Fibroblast of lung (primary cell): ENCODE data around the gene GALNT18. TPM values are rescaled to one million over a fixed set of nuclear protein-coding genes. Genes with fewer than 3 reads are reported as not detected.
"Not testable (repeated sequence)": the region's sequence is repeated elsewhere in the genome, so short reads cannot be mapped to it uniquely, and the experiment has no call there.

Experiments
- DNase-seq, 2 donors: peaks; one replicate each; pipeline versions ENCODE4 v3.0.0 to v3.0.0-alpha.2; 2010; ENCODE audit warnings: low read depth in 2 of 2
- H2AFZ ChIP-seq: 2 replicates; pipeline ENCODE4 v1.5.1; 2012; ENCODE audit warnings: low read length, control low read depth, inconsistent platforms
- H3K27ac ChIP-seq: 2 replicates; pipeline ENCODE4 v1.5.1; 2011; ENCODE audit warnings: low read length, control low read depth; ENCODE audit not compliant: insufficient read depth
- H3K27me3 ChIP-seq: 2 replicates; pipeline ENCODE4 v1.5.1; 2011; ENCODE audit warnings: mild to moderate bottlenecking, low read length; ENCODE audit not compliant: control insufficient read depth, insufficient read depth
- H3K36me3 ChIP-seq: 2 replicates; pipeline ENCODE4 v1.5.1; 2011; ENCODE audit warnings: low read length; ENCODE audit not compliant: control insufficient read depth, insufficient read depth
- H3K4me1 ChIP-seq: 2 replicates; pipeline ENCODE4 v1.5.1; 2011; ENCODE audit warnings: low read length; ENCODE audit not compliant: control insufficient read depth, insufficient read depth; ENCODE audit errors: extremely low read depth
- H3K4me2 ChIP-seq: 2 replicates; pipeline ENCODE4 v1.5.1; 2011; ENCODE audit warnings: low read length, control low read depth; ENCODE audit not compliant: insufficient read depth; ENCODE audit errors: extremely low read depth
- H3K4me3 ChIP-seq, 4 experiments: fragments of 200-600 bp in 1 of 4; sonication (generic) in 1 of 4; replicated peaks in 1 of 4; 2 replicates each; pipeline ENCODE4 v1.5.1; 2011 to 2016; ENCODE audit warnings: low read length in 4 of 4, low read depth in 3 of 4, mild to moderate bottlenecking in 3 of 4, control low read depth in 2 of 4, inconsistent platforms in 1 of 4, mixed read lengths in 1 of 4; ENCODE audit not compliant: insufficient read depth in 1 of 4; ENCODE audit errors: control extremely low read depth in 1 of 4
- H3K79me2 ChIP-seq: 2 replicates; pipeline ENCODE4 v1.5.1; 2012; ENCODE audit warnings: mild to moderate bottlenecking, low read length, inconsistent platforms; ENCODE audit not compliant: control insufficient read depth, insufficient read depth
- H3K9ac ChIP-seq: 2 replicates; pipeline ENCODE4 v1.5.1; 2011; ENCODE audit warnings: mild to moderate bottlenecking, low read length, control low read depth; ENCODE audit not compliant: insufficient read depth
- H3K9me3 ChIP-seq: 2 replicates; pipeline ENCODE4 v1.5.1; 2012; ENCODE audit warnings: low read depth, low read length; ENCODE audit not compliant: control insufficient read depth, insufficient read depth
- H4K20me1 ChIP-seq: 2 replicates; pipeline ENCODE4 v1.5.1; 2011; ENCODE audit warnings: low read length; ENCODE audit not compliant: control insufficient read depth, insufficient read depth; ENCODE audit errors: extremely low read depth
- EZH2 ChIP-seq: IDR thresholded peaks from 2 replicates; pipeline ENCODE4 v1.5.1; 2012; ENCODE audit warnings: low read length, control low read depth, mild to moderate bottlenecking; ENCODE audit errors: missing control alignments
- polyA plus RNA-seq, 2 donors: library from polyadenylated mRNA; depleted of rRNA in 1 of 2; stranded (reverse) in 1 of 2; unstranded in 1 of 2; fragments of >200 nt; gene quantifications; 2 replicates each; pipeline ENCODE4 v1.2.1, GENCODE V29; 2011 to 2012; ENCODE audit warnings: missing spikeins in 1 of 2
- total RNA-seq: library from RNA; depleted of rRNA; stranded (reverse); fragments of >200 nt; gene quantifications from 2 replicates; pipeline ENCODE4 v1.2.1, GENCODE V29; 2014
- TF ChIP-seq, protein P1 (sequence below), 2 donors: IDR thresholded peaks in 1 of 2; conservative IDR thresholded peaks in 1 of 2; 1 replicate in 1 of 2; 2 replicates in 1 of 2; pipeline ENCODE4 v1.5.1; 2011 to 2012; ENCODE audit warnings: low read length in 2 of 2, control low read depth in 1 of 2, inconsistent platforms in 1 of 2, low read depth in 1 of 2, mild to moderate bottlenecking in 1 of 2

Gene GALNT18
- total and polyA plus RNA-seq, 2 donors (not counting 1 experiment from before 2014, with no cell fraction given), result 0.50 to 19.3 TPM

- H3K4me3 ChIP-seq, result no peak overlapping the region
- no peak for DNase-seq
- H4K20me1 ChIP-seq, result no peaks in the 10 kb centered on the region
- no peak overlapping the region for H3K4me2 ChIP-seq
- H3K9me3 ChIP-seq, result no peaks in the 10 kb centered on the region
- H3K4me1 ChIP-seq, result no peaks in the 10 kb centered on the region
- no peak overlapping the region for H3K27ac ChIP-seq
- no peak overlapping the region for H3K9ac ChIP-seq
- H3K27me3 ChIP-seq, result no peaks in the 10 kb centered on the region
- TF ChIP-seq EZH2, result no peak
- TF ChIP-seq, protein P1, sequence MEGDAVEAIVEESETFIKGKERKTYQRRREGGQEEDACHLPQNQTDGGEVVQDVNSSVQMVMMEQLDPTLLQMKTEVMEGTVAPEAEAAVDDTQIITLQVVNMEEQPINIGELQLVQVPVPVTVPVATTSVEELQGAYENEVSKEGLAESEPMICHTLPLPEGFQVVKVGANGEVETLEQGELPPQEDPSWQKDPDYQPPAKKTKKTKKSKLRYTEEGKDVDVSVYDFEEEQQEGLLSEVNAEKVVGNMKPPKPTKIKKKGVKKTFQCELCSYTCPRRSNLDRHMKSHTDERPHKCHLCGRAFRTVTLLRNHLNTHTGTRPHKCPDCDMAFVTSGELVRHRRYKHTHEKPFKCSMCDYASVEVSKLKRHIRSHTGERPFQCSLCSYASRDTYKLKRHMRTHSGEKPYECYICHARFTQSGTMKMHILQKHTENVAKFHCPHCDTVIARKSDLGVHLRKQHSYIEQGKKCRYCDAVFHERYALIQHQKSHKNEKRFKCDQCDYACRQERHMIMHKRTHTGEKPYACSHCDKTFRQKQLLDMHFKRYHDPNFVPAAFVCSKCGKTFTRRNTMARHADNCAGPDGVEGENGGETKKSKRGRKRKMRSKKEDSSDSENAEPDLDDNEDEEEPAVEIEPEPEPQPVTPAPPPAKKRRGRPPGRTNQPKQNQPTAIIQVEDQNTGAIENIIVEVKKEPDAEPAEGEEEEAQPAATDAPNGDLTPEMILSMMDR (conservative IDR thresholded peaks at IDR 0.05 in 1 of 2, IDR thresholded peaks at IDR 0.05 in 1 of 2; ENCODE audit: low read depth in 1 of 2, low read length in 2 of 2), result no peak
- no peaks in the 10 kb centered on the region for H3K36me3 ChIP-seq
- H2AFZ ChIP-seq, result no peak overlapping the region
- H3K79me2 ChIP-seq, result no peaks in the 10 kb centered on the region
Measured at GRCh38 chr11:11448626-11449025, 173.2 kb downstream of the GALNT18 start.

DNA sequence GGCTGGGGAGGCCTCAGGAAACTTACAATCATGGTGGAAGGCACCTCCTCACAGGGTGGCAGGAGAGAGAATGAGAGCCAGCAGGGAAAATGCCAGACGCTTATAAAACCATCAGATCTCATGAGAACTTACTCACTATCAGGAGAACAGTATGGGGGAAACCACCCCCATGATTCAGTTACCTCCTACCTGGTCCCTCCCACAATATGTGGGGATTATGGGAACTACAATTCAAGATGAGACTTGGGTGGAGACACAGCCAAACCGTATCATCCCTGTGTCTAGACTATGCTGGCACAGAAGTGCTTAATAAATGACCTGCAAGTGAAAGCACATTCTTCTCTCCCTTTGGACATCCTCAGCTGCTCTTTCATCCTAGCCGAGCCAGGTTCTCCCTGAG lies 174.2 kb downstream of the GALNT18 start:
- not testable (repeated sequence) for H3K4me1 ChIP-seq, H3K4me3 ChIP-seq

GRCh38 chr11:11446967-11447366 lies 174.8 kb downstream of the GALNT18 start:
- no peak overlapping the region for H3K4me2 ChIP-seq
- TF ChIP-seq EZH2, result no peak
- TF ChIP-seq, protein P1 (conservative IDR thresholded peaks at IDR 0.05 in 1 of 2, IDR thresholded peaks at IDR 0.05 in 1 of 2; ENCODE audit: low read depth in 1 of 2, low read length in 2 of 2), result no peak
- no peaks in the 10 kb centered on the region for H3K36me3 ChIP-seq
- H3K4me3 ChIP-seq, result no peak overlapping the region
- H3K9me3 ChIP-seq, result no peaks in the 10 kb centered on the region
- H3K27me3 ChIP-seq, result no peaks in the 10 kb centered on the region
- no peak overlapping the region for H3K27ac ChIP-seq
- H4K20me1 ChIP-seq, result no peaks in the 10 kb centered on the region
- H3K9ac ChIP-seq, result no peak overlapping the region
- no peaks in the 10 kb centered on the region for H3K4me1 ChIP-seq
- no peak for DNase-seq
- no peak overlapping the region for H2AFZ ChIP-seq
- H3K79me2 ChIP-seq, result no peaks in the 10 kb centered on the region

More for the DNA sequence above, 174.2 kb downstream of the GALNT18 start:
- H3K36me3 ChIP-seq, H3K27me3 ChIP-seq, H3K79me2 ChIP-seq, H4K20me1 ChIP-seq, H3K4me2 ChIP-seq, H3K9me3 ChIP-seq, H2AFZ ChIP-seq, DNase-seq, H3K27ac ChIP-seq, H3K9ac ChIP-seq: not testable (repeated sequence)
